HG03060 (cell line): ENCODE measurements around the gene SF3B5.
"Not testable (repeated sequence)": the region's sequence is repeated elsewhere in the genome, so short reads cannot be mapped to it uniquely, and the experiment has no call there.

Experiments
- ATAC-seq: cut with Tn5 transposase; IDR thresholded peaks from one replicate; pipeline ENCODE4 v1.9.1; 2021; ENCODE audit warnings: low read depth, moderate number of reproducible peaks; ENCODE audit not compliant: unreplicated experiment

Gene SF3B5

GRCh38 chr6:144064402-144065212, 30.8 kb downstream of the SF3B5 start:
- no peak for ATAC-seq

DNA sequence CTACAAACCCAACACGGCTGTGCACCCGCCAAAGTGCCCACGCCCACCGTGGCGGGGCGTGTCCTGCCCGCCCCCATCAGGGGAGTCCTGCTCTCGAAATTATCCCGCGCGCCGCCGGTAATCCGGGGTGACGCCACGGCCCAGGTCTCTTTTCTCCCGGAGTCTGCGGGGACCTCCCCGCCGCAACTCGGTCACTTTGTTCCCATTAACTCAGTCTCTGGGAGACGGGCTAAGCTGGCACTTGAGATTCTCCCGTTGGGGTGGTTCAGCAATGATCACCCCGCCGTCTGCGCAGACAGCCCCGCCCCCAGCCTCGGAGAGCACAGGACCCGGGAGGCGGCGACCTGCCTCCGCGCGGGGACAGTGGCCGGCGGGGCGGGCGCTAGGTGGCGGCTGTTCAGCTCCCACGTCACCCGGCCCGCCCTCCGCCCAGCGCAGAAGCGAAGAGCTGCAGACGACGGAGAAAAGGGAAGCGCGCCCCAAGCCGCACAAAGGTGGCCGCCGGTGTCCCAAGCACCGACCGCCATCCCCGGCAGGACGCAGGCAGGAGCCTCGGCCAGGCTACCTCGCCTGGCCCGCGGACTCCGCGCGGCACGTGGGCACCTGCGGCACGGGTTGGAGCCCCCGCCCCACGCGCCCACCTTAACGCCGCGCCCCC, 31.5 kb downstream of the SF3B5 start:
- peak; percentile 58 for ATAC-seq

- ATAC-seq = no peak
Measured at GRCh38 chr6:144063246-144063743, 32.1 kb downstream of the SF3B5 start.

DNA sequence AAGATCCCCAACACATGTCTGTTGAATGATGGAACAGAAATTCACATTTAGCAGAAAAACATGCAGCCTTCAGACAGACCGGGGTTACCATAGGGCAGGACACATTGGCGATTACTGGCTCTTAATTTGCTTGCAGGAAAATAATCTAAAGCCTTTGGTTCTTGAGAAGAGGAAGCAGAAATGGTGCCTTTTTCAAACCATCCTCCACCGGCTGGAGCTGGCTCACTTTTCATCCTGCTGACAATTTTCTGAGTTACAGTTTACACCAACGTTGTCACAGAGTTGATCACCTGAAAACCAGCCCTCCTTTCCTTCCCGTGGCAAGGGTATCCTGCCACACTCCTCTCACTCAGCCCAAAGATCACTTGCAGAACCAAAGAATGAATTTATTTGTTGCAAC, 32.6 kb downstream of the SF3B5 start:
- no peak for ATAC-seq

DNA sequence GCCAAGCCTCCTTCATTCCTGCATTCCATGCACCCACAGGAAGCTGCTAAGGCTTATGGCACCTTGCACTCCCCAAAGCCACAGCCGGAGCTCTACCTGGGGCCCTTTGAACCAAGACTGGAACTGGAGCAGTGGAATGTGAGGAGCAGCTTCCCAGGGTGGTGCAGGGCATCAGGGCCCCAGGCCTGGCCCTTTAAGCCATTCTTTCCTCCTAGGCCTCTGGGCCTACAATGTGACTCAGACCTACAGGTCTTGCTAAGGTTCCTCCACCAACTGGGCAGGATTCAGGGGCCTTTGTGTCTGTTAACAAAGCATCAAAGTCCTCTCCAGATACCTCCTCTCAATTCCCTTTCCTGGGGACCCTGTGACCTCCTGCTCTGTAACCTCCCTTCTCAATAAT, 36.2 kb downstream of the SF3B5 start:
- no peak for ATAC-seq

- ATAC-seq = peak; percentile 63
Measured at GRCh38 chr6:144055121-144055931, 40.0 kb downstream of the SF3B5 start.

- no peak for ATAC-seq
Measured at GRCh38 chr6:144053601-144054000, 41.8 kb downstream of the SF3B5 start.

- ATAC-seq = no peak
Measured at GRCh38 chr6:144052488-144052887, 42.9 kb downstream of the SF3B5 start.

GRCh38 chr6:144049386-144049785, 46.0 kb downstream of the SF3B5 start:
- no peak for ATAC-seq

- ATAC-seq = no peak
Measured at GRCh38 chr6:144047688-144048087, 47.7 kb downstream of the SF3B5 start.

DNA sequence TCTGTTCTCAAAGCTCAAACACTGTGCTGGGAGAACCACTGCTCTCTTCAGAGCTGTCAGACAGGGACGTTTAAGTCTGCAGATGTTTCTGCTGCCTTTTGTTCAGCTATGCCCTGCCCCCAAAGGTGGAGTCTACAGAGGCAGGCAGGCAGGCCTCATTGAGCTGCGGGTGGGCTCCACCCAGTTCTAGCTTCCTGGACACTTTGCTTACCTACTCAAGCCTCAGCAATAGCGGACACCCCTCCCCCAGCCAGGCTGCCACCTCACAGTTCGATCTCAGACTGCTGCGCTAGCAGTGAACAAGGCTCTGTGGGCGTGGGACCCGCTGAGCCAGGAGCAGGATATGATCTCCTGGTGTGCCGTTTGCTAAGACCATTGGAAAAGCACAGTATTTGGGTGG, 48.7 kb downstream of the SF3B5 start:
- not testable (repeated sequence) for ATAC-seq

DNA sequence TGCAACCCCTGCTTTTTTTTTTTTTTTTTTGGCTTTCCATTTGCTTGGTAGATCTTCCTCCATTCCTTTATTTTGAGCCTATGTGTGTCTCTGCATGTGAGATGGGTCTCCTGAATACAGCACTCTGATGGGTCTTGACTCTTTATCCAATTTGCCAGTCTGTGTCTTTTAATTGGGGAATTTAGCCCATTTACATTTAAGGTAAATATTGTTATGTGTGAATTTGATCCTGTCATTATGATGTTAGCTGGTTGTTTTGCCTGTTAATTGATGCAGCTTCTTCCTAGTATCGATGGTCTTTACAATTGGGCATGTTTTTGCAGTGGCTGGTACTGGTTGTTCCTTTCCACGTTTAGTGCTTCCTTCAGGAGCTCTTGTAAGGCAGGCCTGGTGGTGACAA, 50.4 kb downstream of the SF3B5 start:
- ATAC-seq = not testable (repeated sequence)
